GM12892 (cell line): ENCODE results near the gene UQCRH.

Experiments
- POLR2A ChIP-seq: IDR thresholded peaks from 2 replicates; pipeline ENCODE4 v1.6.1; 2011; ENCODE audit warnings: low read depth, low read length, control low read depth
- POLR2AphosphoS5 ChIP-seq: IDR thresholded peaks from 2 replicates; pipeline ENCODE4 v1.6.1; 2011; ENCODE audit warnings: low read depth, low read length, control low read depth
- TAF1 ChIP-seq: IDR thresholded peaks from 2 replicates; pipeline ENCODE4 v1.6.1; 2011; ENCODE audit warnings: low read depth, mild to moderate bottlenecking, control low read depth, low read length, borderline replicate concordance

DNA sequence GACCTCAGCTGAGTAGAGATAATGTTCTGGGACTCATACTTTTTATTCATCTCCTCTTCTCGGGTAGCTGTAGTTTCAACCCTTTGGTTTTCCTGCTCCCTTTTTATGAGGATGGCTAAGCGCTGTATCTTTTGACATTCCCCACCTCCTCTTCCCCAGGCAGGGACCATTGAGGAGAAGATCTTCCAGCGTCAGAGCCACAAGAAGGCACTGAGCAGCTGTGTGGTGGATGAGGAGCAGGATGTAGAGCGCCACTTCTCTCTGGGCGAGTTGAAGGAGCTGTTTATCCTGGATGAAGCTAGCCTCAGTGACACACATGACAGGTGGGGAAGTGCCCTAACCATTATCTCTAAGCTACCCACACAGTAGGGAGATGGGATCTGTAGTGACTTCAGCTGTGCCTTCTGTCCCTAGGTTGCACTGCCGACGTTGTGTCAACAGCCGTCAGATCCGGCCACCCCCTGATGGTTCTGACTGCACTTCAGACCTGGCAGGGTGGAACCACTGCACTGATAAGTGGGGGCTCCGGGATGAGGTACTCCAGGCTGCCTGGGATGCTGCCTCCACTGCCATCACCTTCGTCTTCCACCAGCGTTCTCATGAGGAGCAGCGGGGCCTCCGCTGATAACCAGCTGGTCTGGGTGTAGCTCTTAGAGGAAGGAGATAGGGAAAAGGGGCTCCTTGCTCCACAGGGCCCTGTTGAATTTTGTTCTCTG is 25.7 kb upstream of the UQCRH start:
- 0 out of 2 replicates have a peak, but pooled peaks have one; percentile 41 for TF ChIP-seq POLR2AphosphoS5
- TF ChIP-seq POLR2A = peak; percentile 41
- TF ChIP-seq TAF1 = no peak
